A549 (cell line): ENCODE data around the gene FERMT1.

Experiments
- JUN ChIP-seq, 2 experiments: fragments of >200 bp; sonication (Bioruptor Twin); formaldehyde crosslinking; IDR thresholded peaks; 2 replicates in 1 of 2; 3 replicates in 1 of 2; pipeline ENCODE4 v1.6.1; 2016 to 2017
- TF ChIP-seq, protein P1 (sequence below): fragments of >200 bp; sonication (Bioruptor Twin); formaldehyde crosslinking; IDR thresholded peaks from 3 replicates; pipeline ENCODE4 v1.5.1; 2016

DNA sequence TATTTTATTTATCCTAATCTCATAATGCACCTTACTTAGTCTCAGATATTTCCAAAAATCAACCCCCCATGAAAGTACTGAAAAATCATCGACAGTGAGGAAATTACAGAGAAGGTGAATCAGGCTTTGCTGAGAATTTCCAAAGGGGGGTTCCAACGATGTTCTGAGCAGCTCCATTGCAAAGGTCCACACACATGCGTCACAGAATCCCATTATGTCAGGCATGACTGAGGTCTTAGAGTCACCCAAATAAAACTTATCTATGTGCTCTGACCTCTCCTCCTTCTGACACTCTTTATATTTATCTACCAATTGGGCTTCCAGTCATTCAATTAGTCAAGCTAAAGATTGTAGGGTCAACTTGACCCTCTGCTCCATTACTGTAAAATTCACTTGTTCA, 56.2 kb downstream of the FERMT1 start:
- TF ChIP-seq, protein P1, sequence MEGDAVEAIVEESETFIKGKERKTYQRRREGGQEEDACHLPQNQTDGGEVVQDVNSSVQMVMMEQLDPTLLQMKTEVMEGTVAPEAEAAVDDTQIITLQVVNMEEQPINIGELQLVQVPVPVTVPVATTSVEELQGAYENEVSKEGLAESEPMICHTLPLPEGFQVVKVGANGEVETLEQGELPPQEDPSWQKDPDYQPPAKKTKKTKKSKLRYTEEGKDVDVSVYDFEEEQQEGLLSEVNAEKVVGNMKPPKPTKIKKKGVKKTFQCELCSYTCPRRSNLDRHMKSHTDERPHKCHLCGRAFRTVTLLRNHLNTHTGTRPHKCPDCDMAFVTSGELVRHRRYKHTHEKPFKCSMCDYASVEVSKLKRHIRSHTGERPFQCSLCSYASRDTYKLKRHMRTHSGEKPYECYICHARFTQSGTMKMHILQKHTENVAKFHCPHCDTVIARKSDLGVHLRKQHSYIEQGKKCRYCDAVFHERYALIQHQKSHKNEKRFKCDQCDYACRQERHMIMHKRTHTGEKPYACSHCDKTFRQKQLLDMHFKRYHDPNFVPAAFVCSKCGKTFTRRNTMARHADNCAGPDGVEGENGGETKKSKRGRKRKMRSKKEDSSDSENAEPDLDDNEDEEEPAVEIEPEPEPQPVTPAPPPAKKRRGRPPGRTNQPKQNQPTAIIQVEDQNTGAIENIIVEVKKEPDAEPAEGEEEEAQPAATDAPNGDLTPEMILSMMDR = no peak
- TF ChIP-seq JUN (IDR thresholded peaks at IDR 0.05) = no peak
